Adipocyte (in vitro differentiated cells): Measurements from ENCODE around the gene CSPG4.
"Not testable (repeated sequence)": the region's sequence is repeated elsewhere in the genome, so short reads cannot be mapped to it uniquely, and the experiment has no call there.

Source experiments
- DNase-seq: peaks from one replicate; pipeline ENCODE4 v3.0.0-alpha.2; 2015; ENCODE audit warnings: low read depth
- H3K27me3 ChIP-seq: replicated peaks from 2 replicates; pipeline ENCODE4 v1.7.0; 2013; ENCODE audit warnings: mild to moderate bottlenecking, low read length, moderate library complexity; ENCODE audit not compliant: control insufficient read depth, insufficient read depth
- H3K36me3 ChIP-seq: 2 replicates; pipeline ENCODE4 v1.7.0; 2013; ENCODE audit warnings: low read length, mild to moderate bottlenecking, moderate library complexity; ENCODE audit not compliant: control insufficient read depth, insufficient read depth, severe bottlenecking
- H3K4me1 ChIP-seq: 2 replicates; pipeline ENCODE4 v1.7.0; 2013; ENCODE audit warnings: mild to moderate bottlenecking, low read length, moderate library complexity; ENCODE audit not compliant: control insufficient read depth, insufficient read depth
- H3K4me3 ChIP-seq: 2 replicates; pipeline ENCODE4 v1.7.0; 2013; ENCODE audit warnings: mild to moderate bottlenecking, low read length, moderate library complexity
- H3K9ac ChIP-seq: 2 replicates; pipeline ENCODE4 v1.7.0; 2013; ENCODE audit warnings: mild to moderate bottlenecking, low read length, moderate library complexity
- H3K9me3 ChIP-seq: 2 replicates; pipeline ENCODE4 v1.7.0; 2013; ENCODE audit warnings: mild to moderate bottlenecking, low read length, moderate library complexity; ENCODE audit not compliant: control insufficient read depth

Gene CSPG4

DNA sequence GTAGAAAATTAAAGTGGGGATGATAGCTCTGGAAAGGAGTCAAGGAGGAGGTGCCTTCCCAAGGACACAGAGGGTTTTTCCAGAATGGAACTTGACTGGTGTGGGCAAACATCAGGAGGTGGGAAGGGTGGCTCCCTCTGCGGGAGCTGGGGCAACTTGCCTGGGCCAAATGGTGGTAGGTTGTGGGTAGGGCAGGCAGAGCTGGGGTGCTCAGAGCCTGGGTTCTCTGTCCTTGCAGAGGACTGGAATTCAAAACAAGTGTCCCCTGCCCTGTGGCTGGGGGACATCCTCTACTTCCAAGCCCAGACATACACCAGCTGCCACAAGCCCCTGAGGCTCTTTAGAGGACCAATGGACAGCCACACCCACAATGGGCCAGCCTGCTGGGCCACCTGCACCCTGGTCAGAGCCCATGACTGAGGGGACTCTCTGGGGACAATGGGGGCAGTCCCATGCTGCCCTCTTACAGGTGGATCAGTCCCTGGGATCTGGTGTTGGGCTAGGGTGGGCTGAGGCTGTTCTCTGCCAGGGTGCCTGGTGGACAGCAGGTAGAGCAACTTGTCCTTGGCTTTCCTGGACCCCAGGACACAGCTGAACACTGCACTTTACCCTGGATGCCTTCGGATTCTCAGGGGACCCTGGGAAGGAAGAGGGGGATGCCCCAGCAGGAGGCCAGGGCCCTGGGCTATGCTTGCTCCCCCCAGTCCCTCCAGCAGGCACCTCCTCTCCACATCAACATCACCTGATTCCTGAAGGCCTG is 38.6 kb upstream of the CSPG4 start:
- no peak for DNase-seq
- Histone ChIP-seq H3K4me3 (no peak overlapping the region), H3K27me3 (no peaks in the 10 kb centered on the region), H3K9ac (no peak overlapping the region), H3K9me3 (no peaks in the 10 kb centered on the region), H3K4me1 (no peaks in the 10 kb centered on the region), H3K36me3 (no peaks in the 10 kb centered on the region)

DNA sequence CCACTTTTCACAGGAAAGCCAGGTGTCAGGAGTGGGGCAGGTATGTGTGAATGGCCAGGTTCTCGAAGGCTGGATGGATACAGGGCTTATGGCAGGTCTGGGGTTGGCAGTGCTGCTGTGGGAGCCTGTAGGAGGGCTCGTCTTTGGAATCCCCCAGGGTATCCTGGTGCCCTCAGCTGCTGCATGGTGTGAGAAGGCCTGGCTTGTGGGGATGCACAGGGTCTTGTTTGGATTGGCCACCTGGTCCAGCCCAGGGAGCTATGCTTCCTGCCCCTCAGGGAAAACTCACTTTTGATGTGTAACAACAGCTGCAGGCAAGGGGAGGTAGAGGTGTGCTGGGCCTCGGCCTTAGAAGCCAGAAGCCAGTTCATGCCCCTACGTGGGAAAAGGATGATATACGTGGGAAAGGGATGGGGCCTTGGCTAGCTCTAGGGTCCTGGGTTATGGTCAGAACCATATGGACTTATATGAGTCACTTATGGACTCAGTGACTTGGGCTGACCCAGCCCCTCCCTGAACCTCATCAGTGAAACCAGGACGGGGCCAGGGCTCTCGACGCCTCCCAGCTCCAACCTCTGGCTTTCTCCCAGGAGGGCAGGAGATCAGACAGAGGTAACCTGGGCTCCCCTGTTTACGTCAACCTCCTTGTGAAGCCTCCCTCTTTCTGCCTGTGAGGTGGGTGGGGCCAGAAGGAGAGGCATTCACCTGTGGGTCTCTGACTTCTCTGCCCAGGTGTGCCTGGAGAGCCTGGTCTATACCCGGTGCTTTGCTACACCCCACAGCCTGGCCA is 37.8 kb upstream of the CSPG4 start:
- H3K9me3 ChIP-seq: no peaks in the 10 kb centered on the region
- no peak overlapping the region for H3K9ac ChIP-seq
- H3K4me1 ChIP-seq: no peaks in the 10 kb centered on the region
- no peak for DNase-seq
- no peaks in the 10 kb centered on the region for H3K36me3 ChIP-seq
- no peak overlapping the region for H3K4me3 ChIP-seq
- H3K27me3 ChIP-seq: no peaks in the 10 kb centered on the region

DNA sequence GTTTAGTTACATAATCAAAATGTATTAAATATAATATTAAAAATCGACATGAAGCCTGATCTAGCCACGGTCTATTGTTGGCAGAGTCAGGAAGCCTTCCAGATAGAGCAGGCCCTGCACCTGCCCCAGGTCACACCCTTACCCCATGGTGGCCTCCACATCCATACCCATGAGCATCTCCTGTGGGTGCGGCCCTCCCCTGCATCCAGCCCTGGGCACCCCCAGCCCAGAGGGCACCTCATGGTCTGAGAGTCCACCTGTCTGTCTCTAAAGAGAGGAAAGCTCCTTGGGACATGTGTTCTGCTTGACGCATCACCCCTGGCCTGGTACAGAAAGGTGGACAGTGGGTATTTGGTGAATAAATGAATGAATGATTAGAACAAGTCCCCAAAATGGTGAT is 37.2 kb upstream of the CSPG4 start:
- H3K4me1 ChIP-seq: no peaks in the 10 kb centered on the region
- H3K36me3 ChIP-seq: no peaks in the 10 kb centered on the region
- no peaks in the 10 kb centered on the region for H3K27me3 ChIP-seq
- no peaks in the 10 kb centered on the region for H3K9me3 ChIP-seq
- H3K4me3 ChIP-seq: no peak overlapping the region
- no peak overlapping the region for H3K9ac ChIP-seq
- no peak for DNase-seq

DNA sequence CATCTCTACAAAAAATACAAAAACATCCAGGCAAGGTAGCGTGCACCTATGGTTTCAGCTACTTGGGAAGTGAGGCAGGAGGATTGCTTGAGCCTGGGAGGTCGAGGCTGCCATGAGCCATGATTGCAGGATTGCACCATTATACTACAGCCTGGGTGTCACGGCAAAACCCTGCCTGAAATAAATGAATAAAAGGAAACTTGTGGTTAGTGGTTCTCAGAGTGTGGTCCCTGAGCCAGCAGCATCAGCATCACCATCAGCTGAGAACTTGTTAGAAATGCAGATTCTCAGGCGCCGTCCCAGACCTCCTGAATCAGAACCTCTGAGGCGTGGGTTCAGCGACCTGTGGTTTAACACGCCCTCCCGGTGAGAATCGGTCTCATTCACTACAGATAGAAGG is 36.2 kb upstream of the CSPG4 start:
- not testable (repeated sequence) for H3K36me3 ChIP-seq, H3K9ac ChIP-seq, DNase-seq, H3K4me3 ChIP-seq, H3K9me3 ChIP-seq, H3K4me1 ChIP-seq, H3K27me3 ChIP-seq

DNA sequence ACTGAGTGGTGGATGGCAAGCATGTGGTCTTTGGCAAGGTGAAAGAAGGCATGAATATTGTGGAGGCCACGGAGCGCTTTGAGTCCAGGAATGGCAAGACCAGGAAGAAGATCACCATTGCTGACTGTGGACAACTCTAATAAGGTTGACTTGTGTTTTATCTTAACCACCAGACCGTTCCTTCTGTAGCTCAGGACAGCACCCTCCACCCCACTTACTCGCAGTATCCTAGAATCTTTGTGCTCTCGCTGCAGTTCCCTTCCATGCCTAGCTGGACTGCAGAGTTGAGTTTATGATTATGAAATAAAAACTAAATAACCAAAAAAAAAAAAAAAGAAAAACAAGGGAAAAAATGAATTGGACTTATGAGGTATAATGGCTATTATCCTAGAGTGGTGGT is 34.5 kb upstream of the CSPG4 start:
- not testable (repeated sequence) for DNase-seq, H3K27me3 ChIP-seq, H3K9me3 ChIP-seq, H3K4me1 ChIP-seq, H3K36me3 ChIP-seq, H3K9ac ChIP-seq, H3K4me3 ChIP-seq

DNA sequence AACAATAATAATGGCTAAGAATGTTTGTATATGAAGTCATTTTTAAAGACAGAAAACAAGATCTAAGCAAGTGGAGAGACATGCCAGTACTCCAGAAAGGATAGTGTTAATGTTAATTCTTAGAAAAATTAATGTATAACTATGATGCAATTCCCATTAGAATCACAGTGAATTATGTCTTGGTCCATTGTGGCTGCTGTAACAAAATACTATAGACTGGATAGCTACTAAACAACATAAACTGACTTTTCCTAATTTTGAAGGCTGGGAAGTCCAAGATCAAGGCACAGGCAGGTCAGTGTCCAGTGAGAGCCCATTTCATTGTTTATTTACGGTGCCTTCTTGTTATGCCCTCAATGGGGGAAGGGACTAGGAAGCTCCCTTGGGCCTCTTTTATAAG is 32.7 kb upstream of the CSPG4 start:
- no peaks in the 10 kb centered on the region for H3K9me3 ChIP-seq
- H3K9ac ChIP-seq: no peak overlapping the region
- H3K4me3 ChIP-seq: no peak overlapping the region
- no peaks in the 10 kb centered on the region for H3K36me3 ChIP-seq
- H3K4me1 ChIP-seq: no peaks in the 10 kb centered on the region
- H3K27me3 ChIP-seq: no peaks in the 10 kb centered on the region
- no peak for DNase-seq

DNA sequence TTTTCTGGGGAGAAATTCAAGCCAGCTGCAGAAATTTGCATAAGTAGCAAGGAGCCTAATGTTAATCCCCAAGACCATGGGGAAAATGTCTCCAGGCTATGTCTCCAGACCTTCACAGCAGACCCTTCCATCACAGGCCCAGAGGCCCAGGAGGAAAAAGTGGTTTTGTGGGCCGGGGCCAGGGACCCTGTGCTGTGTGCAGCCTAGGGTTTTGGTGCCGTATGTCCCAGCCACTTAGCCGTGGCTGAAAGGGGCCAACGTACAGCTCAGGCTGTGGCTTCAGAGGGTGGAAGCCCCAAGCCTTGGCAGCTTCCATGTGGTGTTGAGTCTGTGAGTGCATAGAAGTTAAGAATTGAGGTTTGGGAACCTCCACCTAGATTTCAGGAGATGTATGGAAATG is 29.7 kb upstream of the CSPG4 start:
- H3K27me3 ChIP-seq, H3K36me3 ChIP-seq, H3K9me3 ChIP-seq, DNase-seq, H3K4me3 ChIP-seq, H3K4me1 ChIP-seq, H3K9ac ChIP-seq: not testable (repeated sequence)

DNA sequence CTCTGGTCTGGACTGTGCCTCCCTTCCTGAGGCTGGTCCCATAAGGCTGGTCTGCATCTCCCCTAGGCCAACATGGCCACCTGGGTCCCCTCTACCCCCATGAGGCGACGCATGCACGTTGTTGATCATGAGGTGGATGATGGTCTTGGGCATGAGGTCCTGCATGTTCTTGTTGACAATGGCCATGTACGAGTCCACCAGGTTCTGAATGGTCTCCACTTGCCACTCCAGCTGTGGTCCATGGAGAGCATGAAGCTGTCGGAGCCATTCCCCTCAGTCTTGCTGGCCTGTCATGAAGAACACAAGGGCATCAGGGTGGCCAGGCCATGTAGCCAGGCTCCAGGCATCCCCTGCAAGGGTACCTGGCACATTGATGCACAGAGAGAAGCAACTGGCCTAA is 27.1 kb upstream of the CSPG4 start:
- Histone ChIP-seq H3K9ac (no peak overlapping the region), H3K4me1 (peaks cover 3% of the 10 kb centered on the region), H3K36me3 (no peaks in the 10 kb centered on the region), H3K4me3 (no peak overlapping the region), H3K27me3 (no peaks in the 10 kb centered on the region), H3K9me3 (no peaks in the 10 kb centered on the region)
- DNase-seq: no peak

DNA sequence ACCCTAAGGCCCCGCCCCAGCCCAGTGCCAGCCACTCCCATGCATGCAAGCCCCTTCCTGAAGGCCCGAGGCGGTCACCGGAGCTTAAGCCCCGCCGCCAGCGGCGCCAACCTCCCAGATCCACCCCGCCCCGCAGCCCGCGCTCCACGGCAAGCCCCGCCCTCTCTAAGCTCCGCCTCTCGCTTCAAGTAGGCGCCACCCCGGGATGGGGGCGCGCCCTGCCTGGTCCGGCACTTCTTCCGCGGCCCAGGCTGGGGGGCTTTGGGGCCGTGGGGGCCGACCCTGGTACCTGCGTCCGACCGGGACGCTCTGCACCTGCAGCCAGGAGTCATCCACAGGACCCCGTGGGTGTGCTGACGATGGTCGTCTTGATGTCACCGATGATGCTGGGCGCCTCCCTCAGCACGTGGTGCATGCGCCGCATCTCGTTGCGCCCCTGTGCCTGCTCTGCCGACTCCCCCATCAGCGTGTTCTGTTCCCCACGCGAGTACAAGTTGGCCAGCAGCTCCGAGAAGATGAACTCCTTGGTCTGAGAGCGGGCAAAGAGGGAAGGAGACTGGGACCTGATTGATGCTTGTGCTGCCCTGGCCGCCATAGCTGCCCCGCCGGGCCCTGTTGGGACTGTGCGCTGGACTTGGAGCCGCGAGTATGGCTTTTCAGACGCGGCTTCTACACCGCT is 26.1 kb upstream of the CSPG4 start:
- peak; percentile 95 for DNase-seq
- Histone ChIP-seq H3K36me3 (no peaks in the 10 kb centered on the region), H3K27me3 (no peaks in the 10 kb centered on the region), H3K9me3 (no peaks in the 10 kb centered on the region), H3K9ac (no peak overlapping the region), H3K4me3 (peak overlapping the region; percentile 79), H3K4me1 (peaks cover 3% of the 10 kb centered on the region)

DNA sequence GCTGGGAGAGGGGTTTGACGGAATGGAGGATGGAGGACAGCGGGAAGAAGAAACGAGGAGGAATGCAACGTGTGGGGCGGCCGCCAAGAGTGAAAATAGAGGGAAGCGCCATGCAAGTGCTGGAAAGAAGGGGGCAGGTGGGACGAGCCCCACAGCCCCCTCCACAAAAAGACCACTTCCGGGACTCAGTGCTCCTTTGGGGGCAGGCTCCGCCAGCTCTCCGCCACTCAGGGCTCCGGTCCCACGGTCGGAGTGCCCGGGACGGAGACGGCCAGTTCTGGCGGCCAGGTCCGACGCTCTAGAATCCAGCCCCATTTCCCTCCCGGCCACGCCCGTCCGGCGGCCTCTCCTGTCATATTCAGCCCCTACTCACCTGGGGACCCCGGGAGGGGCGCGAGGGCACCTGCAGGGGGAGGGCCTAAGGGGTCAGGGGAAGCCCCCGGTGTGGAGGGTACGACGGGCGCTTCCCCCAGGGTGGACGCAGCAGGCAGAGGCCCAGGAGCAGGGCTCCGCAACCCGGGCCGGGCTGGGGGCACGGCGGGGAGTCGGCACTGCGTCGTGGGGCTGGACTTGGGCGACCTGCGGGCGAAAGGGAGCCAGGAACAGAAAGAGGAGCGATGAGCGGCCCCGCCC is 25.5 kb upstream of the CSPG4 start:
- Histone ChIP-seq H3K4me3 (peak overlapping the region; percentile 79), H3K4me1 (peaks cover 3% of the 10 kb centered on the region), H3K9ac (peak overlapping the region; percentile 68), H3K36me3 (no peaks in the 10 kb centered on the region), H3K27me3 (no peaks in the 10 kb centered on the region), H3K9me3 (no peaks in the 10 kb centered on the region)
- DNase-seq: peak; percentile 22
